ENCODE results near the gene ATP2B1. TPM values are rescaled to one million over a fixed set of nuclear protein-coding genes. Genes with fewer than 3 reads are reported as not detected.

ATP2B1 gene
- total RNA-seq, 1 donor, result 408 TPM

- Histone ChIP-seq H3K4me3 (ENCODE audit: low read length) (no peak overlapping the region), H3K9me3 (ENCODE audit: low read depth, low read length) (no peaks in the 10 kb centered on the region), H3K4me1 (ENCODE audit: insufficient read depth, low read length) (no peaks in the 10 kb centered on the region), H3K27me3 (ENCODE audit: insufficient read depth, low read length) (no peaks in the 10 kb centered on the region)
Measured at GRCh38 chr12:89542912-89543592, 165.6 kb downstream of the ATP2B1 start.

- Histone ChIP-seq H3K27me3 (ENCODE audit: insufficient read depth, low read length) (no peaks in the 10 kb centered on the region), H3K4me1 (ENCODE audit: insufficient read depth, low read length) (no peaks in the 10 kb centered on the region), H3K9me3 (ENCODE audit: low read depth, low read length) (no peaks in the 10 kb centered on the region), H3K4me3 (ENCODE audit: low read length) (no peak overlapping the region)
Measured at GRCh38 chr12:89542236-89542635, 166.4 kb downstream of the ATP2B1 start.

DNA sequence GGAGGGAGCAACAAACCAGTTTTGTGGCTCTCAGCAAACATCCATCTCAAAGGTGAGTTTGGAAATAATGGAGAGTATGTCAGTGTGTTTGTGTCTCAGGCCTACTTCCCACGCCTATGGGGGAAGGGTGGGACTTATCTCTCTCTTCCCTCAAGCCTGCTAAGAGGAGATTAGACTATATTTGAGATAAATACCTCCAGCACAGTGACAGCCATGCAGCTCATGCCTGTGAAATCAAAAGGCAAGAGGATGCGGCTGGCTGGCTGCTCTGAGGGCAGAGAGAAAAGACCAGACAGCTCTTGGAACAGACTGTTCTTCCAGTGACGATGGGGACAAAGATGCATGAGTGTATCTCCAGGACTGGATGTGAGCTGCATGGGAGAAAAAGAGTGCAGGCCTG is 168.1 kb downstream of the ATP2B1 start:
- H3K9me3 ChIP-seq (ENCODE audit: low read depth, low read length), result no peaks in the 10 kb centered on the region
- H3K4me3 ChIP-seq (ENCODE audit: low read length), result no peak overlapping the region
- no peaks in the 10 kb centered on the region for H3K4me1 ChIP-seq (ENCODE audit: insufficient read depth, low read length)
- H3K27me3 ChIP-seq (ENCODE audit: insufficient read depth, low read length), result no peaks in the 10 kb centered on the region

GRCh38 chr12:89539426-89540223 is 169.0 kb downstream of the ATP2B1 start:
- H3K27me3 ChIP-seq (ENCODE audit: insufficient read depth, low read length), result no peaks in the 10 kb centered on the region
- H3K4me1 ChIP-seq (ENCODE audit: insufficient read depth, low read length), result no peaks in the 10 kb centered on the region
- H3K9me3 ChIP-seq (ENCODE audit: low read depth, low read length), result no peaks in the 10 kb centered on the region
- no peak overlapping the region for H3K4me3 ChIP-seq (ENCODE audit: low read length)

DNA sequence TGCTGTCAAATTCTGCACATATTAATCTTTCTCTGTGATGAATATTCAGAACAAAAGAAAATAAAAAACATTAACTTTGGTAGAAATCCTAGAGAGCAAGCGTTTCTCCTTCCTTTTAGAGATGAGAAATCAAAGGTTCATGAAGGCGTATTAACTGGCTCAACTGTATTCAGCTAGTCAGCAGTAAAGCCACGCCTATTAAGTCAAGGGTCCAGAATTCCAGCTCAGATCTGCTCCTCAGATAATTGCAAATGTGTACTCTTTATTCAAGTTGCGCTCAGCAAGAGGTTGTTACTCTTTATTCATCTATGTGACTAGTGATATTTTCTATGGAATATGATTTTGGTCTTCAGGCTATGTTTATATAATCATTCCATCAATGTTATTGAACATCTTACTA is 169.7 kb downstream of the ATP2B1 start:
- Histone ChIP-seq H3K4me1 (ENCODE audit: insufficient read depth, low read length) (no peaks in the 10 kb centered on the region), H3K9me3 (ENCODE audit: low read depth, low read length) (no peaks in the 10 kb centered on the region), H3K4me3 (ENCODE audit: low read length) (no peak overlapping the region), H3K27me3 (ENCODE audit: insufficient read depth, low read length) (no peaks in the 10 kb centered on the region)

Other genes with a start within 250 kb of the ATP2B1 start
- 12.5 TPM for gene GALNT4, start 184.0 kb downstream of the ATP2B1 start, total RNA-seq
- gene POC1B, start 182.8 kb downstream of the ATP2B1 start, total RNA-seq, result 49.1 TPM

Measured in mononuclear cell (primary cell).